ENCODE data around the gene HKDC1.

The HKDC1 gene

GRCh38 chr10:69201045-69201444 is 19.1 kb upstream of the HKDC1 start:
- Mint-ChIP-seq H3K9me3 (no peaks in the 10 kb centered on the region), H3K27ac (no peak overlapping the region), H3K4me3 (no peak overlapping the region), H3K36me3 (ENCODE audit: low read depth) (peaks cover 43% of the 10 kb centered on the region), H3K27me3 (ENCODE audit: low read depth) (no peaks in the 10 kb centered on the region), H3K4me1 (no peaks in the 10 kb centered on the region)
- TF ChIP-seq CTCF (IDR thresholded peaks at IDR 0.05; ENCODE audit: unreplicated experiment in 3 of 3) = no peak

GRCh38 chr10:69202332-69202731 is 17.8 kb upstream of the HKDC1 start:
- no peaks in the 10 kb centered on the region for H3K4me1 Mint-ChIP-seq
- no peaks in the 10 kb centered on the region for H3K27me3 Mint-ChIP-seq (ENCODE audit: low read depth)
- H3K9me3 Mint-ChIP-seq = no peaks in the 10 kb centered on the region
- no peak for TF ChIP-seq CTCF (IDR thresholded peaks at IDR 0.05; ENCODE audit: unreplicated experiment in 3 of 3)
- peaks cover 44% of the 10 kb centered on the region for H3K36me3 Mint-ChIP-seq (ENCODE audit: low read depth)
- H3K4me3 Mint-ChIP-seq = no peak overlapping the region
- H3K27ac Mint-ChIP-seq = no peak overlapping the region

GRCh38 chr10:69208761-69209160 is 11.4 kb upstream of the HKDC1 start:
- Mint-ChIP-seq H3K27me3 (ENCODE audit: low read depth) (no peaks in the 10 kb centered on the region), H3K9me3 (peaks cover 4% of the 10 kb centered on the region), H3K27ac (no peak overlapping the region), H3K4me1 (no peaks in the 10 kb centered on the region), H3K4me3 (no peak overlapping the region), H3K36me3 (ENCODE audit: low read depth) (peaks cover 39% of the 10 kb centered on the region)
- no peak for TF ChIP-seq CTCF (IDR thresholded peaks at IDR 0.05; ENCODE audit: unreplicated experiment in 3 of 3)

- Mint-ChIP-seq H3K27ac (no peak overlapping the region), H3K9me3 (peaks cover 10% of the 10 kb centered on the region), H3K27me3 (ENCODE audit: low read depth) (no peaks in the 10 kb centered on the region), H3K36me3 (ENCODE audit: low read depth) (peaks cover 31% of the 10 kb centered on the region), H3K4me3 (no peak overlapping the region), H3K4me1 (no peaks in the 10 kb centered on the region)
- TF ChIP-seq CTCF (IDR thresholded peaks at IDR 0.05; ENCODE audit: unreplicated experiment in 3 of 3) = no peak
Observed at GRCh38 chr10:69209787-69210484, 10.2 kb upstream of the HKDC1 start.

GRCh38 chr10:69211104-69211503 is 9.0 kb upstream of the HKDC1 start:
- TF ChIP-seq CTCF (IDR thresholded peaks at IDR 0.05; ENCODE audit: unreplicated experiment in 3 of 3) = no peak
- Mint-ChIP-seq H3K9me3 (peaks cover 10% of the 10 kb centered on the region), H3K27ac (peak overlapping the region in 1 of 3 experiments; percentile 26), H3K4me1 (peaks cover 4% of the 10 kb centered on the region), H3K4me3 (no peak overlapping the region), H3K27me3 (ENCODE audit: low read depth) (no peaks in the 10 kb centered on the region), H3K36me3 (ENCODE audit: low read depth) (peaks cover 24% of the 10 kb centered on the region)

GRCh38 chr10:69211524-69211923 is 8.6 kb upstream of the HKDC1 start:
- no peak for TF ChIP-seq CTCF (IDR thresholded peaks at IDR 0.05; ENCODE audit: unreplicated experiment in 3 of 3)
- H3K4me1 Mint-ChIP-seq = peaks cover 5% of the 10 kb centered on the region
- peaks cover 20% of the 10 kb centered on the region for H3K36me3 Mint-ChIP-seq (ENCODE audit: low read depth)
- no peak overlapping the region for H3K27ac Mint-ChIP-seq
- no peak overlapping the region for H3K4me3 Mint-ChIP-seq
- H3K27me3 Mint-ChIP-seq (ENCODE audit: low read depth) = no peaks in the 10 kb centered on the region
- H3K9me3 Mint-ChIP-seq = peaks cover 10% of the 10 kb centered on the region

All from nephron (organoid).